OCI-LY1 (cell line): ENCODE measurements around the gene PRPF39.

ENCODE experiments used
- H2AFZ ChIP-seq: fragments of 200-600 bp; sonication (generic), shearing (Covaris generic); 2 replicates; pipeline ENCODE4 v1.6.0; 2014; ENCODE audit warnings: antibody characterized with exemption, mild to moderate bottlenecking, low read length
- H3F3A ChIP-seq: fragments of 200-600 bp; sonication (generic), shearing (Covaris generic); 2 replicates; pipeline ENCODE4 v1.6.0; 2014; ENCODE audit warnings: mild to moderate bottlenecking, antibody characterized with exemption, low read length, moderate library complexity; ENCODE audit not compliant: insufficient read depth
- H3K27ac ChIP-seq: fragments of 200-600 bp; sonication (generic); 2 replicates; pipeline ENCODE4 v1.5.1; 2014; ENCODE audit warnings: low read length, mixed run types, mild to moderate bottlenecking, low read depth; ENCODE audit not compliant: poor library complexity, severe bottlenecking
- H3K27me3 ChIP-seq: fragments of 200-600 bp; sonication (generic); 2 replicates; pipeline ENCODE4 v1.6.0; 2014; ENCODE audit warnings: antibody characterized with exemption, mild to moderate bottlenecking, low read length, moderate library complexity; ENCODE audit not compliant: insufficient read depth
- H3K36me3 ChIP-seq: fragments of 200-600 bp; sonication (generic); 2 replicates; pipeline ENCODE4 v1.6.1; 2014; ENCODE audit warnings: mild to moderate bottlenecking, antibody characterized with exemption, low read length, moderate library complexity, mixed read lengths; ENCODE audit not compliant: insufficient read depth
- H3K4me1 ChIP-seq: fragments of 200-600 bp; sonication (generic); 2 replicates; pipeline ENCODE4 v1.5.1; 2014; ENCODE audit warnings: mild to moderate bottlenecking, low read length, moderate library complexity; ENCODE audit not compliant: insufficient read depth, severe bottlenecking
- H3K4me2 ChIP-seq: fragments of 200-600 bp; sonication (generic), shearing (Covaris generic); 2 replicates; pipeline ENCODE4 v1.6.1; 2014; ENCODE audit warnings: low read length
- H3K4me3 ChIP-seq: fragments of 200-600 bp; sonication (generic); 2 replicates; pipeline ENCODE4 v1.5.1; 2014; ENCODE audit warnings: low read length, low read depth, mild to moderate bottlenecking, mixed read lengths; ENCODE audit not compliant: poor library complexity, severe bottlenecking
- H3K79me2 ChIP-seq: fragments of 200-600 bp; shearing (Covaris generic); 2 replicates; pipeline ENCODE4 v1.6.1; 2016; ENCODE audit warnings: mixed run types, low read length, mixed read lengths; ENCODE audit not compliant: insufficient read depth
- H3K9ac ChIP-seq: fragments of 200-600 bp; sonication (generic), shearing (Covaris generic); 2 replicates; pipeline ENCODE4 v1.6.1; 2014; ENCODE audit warnings: mild to moderate bottlenecking, low read length, mixed read lengths
- H3K9me2 ChIP-seq: fragments of 200-600 bp; sonication (generic), shearing (Covaris generic); 2 replicates; pipeline ENCODE4 v1.6.1; 2014; ENCODE audit warnings: low read depth, mild to moderate bottlenecking, low read length, mixed read lengths
- H3K9me3 ChIP-seq: fragments of 200-600 bp; shearing (Covaris generic); 2 replicates; pipeline ENCODE4 v1.6.1; 2014; ENCODE audit warnings: low read length, mixed read lengths
- H4K20me1 ChIP-seq: fragments of 200-600 bp; sonication (generic), shearing (Covaris generic); 2 replicates; pipeline ENCODE4 v1.6.0; 2016; ENCODE audit warnings: mild to moderate bottlenecking, low read length; ENCODE audit not compliant: insufficient read depth
- CTCF ChIP-seq: fragments of 200-600 bp; sonication (generic), shearing (Covaris generic); IDR thresholded peaks from 2 replicates; pipeline ENCODE4 v1.5.1; 2017; ENCODE audit warnings: mild to moderate bottlenecking, antibody characterized with exemption, low read length, moderate library complexity, mixed read lengths
- EZH2 ChIP-seq: fragments of 200-600 bp; sonication (generic), shearing (Covaris generic); IDR thresholded peaks from 2 replicates; pipeline ENCODE4 v1.8.0; 2017; ENCODE audit warnings: borderline replicate concordance, mixed run types, mild to moderate bottlenecking, antibody characterized with exemption, low read length, moderate library complexity, mixed read lengths

Gene PRPF39

GRCh38 chr14:45145214-45145613 lies 61.3 kb downstream of the PRPF39 start:
- TF ChIP-seq CTCF (no peak), EZH2 (no peak)
- no peak overlapping the region for H3K4me2 ChIP-seq
- H3F3A ChIP-seq: no peaks in the 10 kb centered on the region
- peaks cover 15% of the 10 kb centered on the region for H3K36me3 ChIP-seq
- H2AFZ ChIP-seq: no peak overlapping the region
- H3K9me2 ChIP-seq: no peaks in the 10 kb centered on the region
- H3K9ac ChIP-seq: no peak overlapping the region
- H4K20me1 ChIP-seq: no peaks in the 10 kb centered on the region
- H3K27ac ChIP-seq: no peak overlapping the region
- no peaks in the 10 kb centered on the region for H3K9me3 ChIP-seq
- peaks cover 18% of the 10 kb centered on the region for H3K79me2 ChIP-seq
- no peaks in the 10 kb centered on the region for H3K27me3 ChIP-seq
- no peak overlapping the region for H3K4me3 ChIP-seq
- H3K4me1 ChIP-seq: peaks cover 27% of the 10 kb centered on the region

GRCh38 chr14:45149602-45150001 lies 65.7 kb downstream of the PRPF39 start:
- Histone ChIP-seq H3F3A (no peaks in the 10 kb centered on the region), H3K4me2 (no peak overlapping the region), H3K9me2 (no peaks in the 10 kb centered on the region), H3K27me3 (no peaks in the 10 kb centered on the region), H3K4me3 (no peak overlapping the region), H3K4me1 (no peaks in the 10 kb centered on the region), H3K9me3 (no peaks in the 10 kb centered on the region), H3K9ac (no peak overlapping the region), H2AFZ (no peak overlapping the region), H3K79me2 (peaks cover 5% of the 10 kb centered on the region; the same call in 1 of the 2 replicates), H3K36me3 (peaks cover 29% of the 10 kb centered on the region), H4K20me1 (no peaks in the 10 kb centered on the region), H3K27ac (no peak overlapping the region)
- no peak for TF ChIP-seq EZH2
- TF ChIP-seq CTCF: no peak

GRCh38 chr14:45150386-45150890 lies 66.5 kb downstream of the PRPF39 start:
- H3K36me3 ChIP-seq: peaks cover 24% of the 10 kb centered on the region
- H3K9me3 ChIP-seq: no peaks in the 10 kb centered on the region
- peaks cover 5% of the 10 kb centered on the region; the same call in 1 of the 2 replicates for H3K79me2 ChIP-seq
- no peaks in the 10 kb centered on the region for H3F3A ChIP-seq
- H3K4me3 ChIP-seq: no peak overlapping the region
- H3K27ac ChIP-seq: no peak overlapping the region
- H4K20me1 ChIP-seq: no peaks in the 10 kb centered on the region
- no peak overlapping the region for H3K4me2 ChIP-seq
- TF ChIP-seq EZH2 (no peak), CTCF (no peak)
- no peak overlapping the region for H2AFZ ChIP-seq
- H3K27me3 ChIP-seq: no peaks in the 10 kb centered on the region
- no peak overlapping the region for H3K9ac ChIP-seq
- H3K4me1 ChIP-seq: no peaks in the 10 kb centered on the region
- no peaks in the 10 kb centered on the region for H3K9me2 ChIP-seq
